ENCODE results near the gene SGIP1. TPM values are rescaled to one million over a fixed set of nuclear protein-coding genes. Genes with fewer than 3 reads are reported as not detected.

The SGIP1 gene
- total RNA-seq, 6 experiments from 2014 or later = 0.09 to 1.3 (median 1.1) TPM; not detected in 1

DNA sequence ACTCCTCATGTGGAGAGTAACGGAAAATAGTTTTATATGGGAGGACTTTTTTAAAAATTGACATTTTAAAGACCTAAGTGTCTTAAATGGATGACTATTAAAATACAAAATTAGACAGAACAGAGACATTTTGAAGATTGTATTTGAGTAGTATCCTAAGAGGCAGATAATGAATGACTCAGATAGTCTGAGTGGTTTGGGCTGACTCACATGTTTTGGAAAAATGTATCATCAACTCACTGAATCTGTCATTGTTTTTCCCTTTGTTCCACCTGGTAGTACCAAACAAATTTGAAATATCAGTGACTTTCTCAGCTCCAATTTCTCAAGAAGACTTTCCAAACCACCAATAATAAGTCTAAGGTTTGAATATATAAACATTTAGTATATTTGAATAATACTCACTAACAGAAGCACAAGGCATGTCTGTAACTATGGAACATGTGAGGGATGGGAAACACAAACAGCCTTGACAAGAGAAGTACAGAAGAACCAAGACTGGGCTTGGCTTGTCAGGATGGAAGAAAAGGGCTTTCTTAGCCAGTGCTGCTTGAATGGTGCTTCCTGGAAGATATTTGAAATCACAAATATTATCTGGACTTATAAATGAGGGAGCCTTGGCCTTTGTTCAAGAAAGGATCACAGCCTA is 90.6 kb downstream of the SGIP1 start:
- TF ChIP-seq POLR2A (IDR thresholded peaks at IDR 0.05) = no peak
- intact Hi-C loops (cut with DNase I) = no loop called here
- no peak for DNase-seq
- H3K27ac ChIP-seq = no peak overlapping the region
- no peak for ATAC-seq
- no peaks in the 10 kb centered on the region for H3K9me3 ChIP-seq
- H3K4me3 ChIP-seq = no peak overlapping the region
- H3K36me3 ChIP-seq = no peaks in the 10 kb centered on the region
- 71% methylated on average over 1 of the region's 1 CpG for WGBS (ENCODE audit: insufficient coverage, low coverage, low lambda C conversion rate, missing lambda C conversion rate)
- no peaks in the 10 kb centered on the region for H3K4me1 ChIP-seq
- H3K27me3 ChIP-seq = no peaks in the 10 kb centered on the region

DNA sequence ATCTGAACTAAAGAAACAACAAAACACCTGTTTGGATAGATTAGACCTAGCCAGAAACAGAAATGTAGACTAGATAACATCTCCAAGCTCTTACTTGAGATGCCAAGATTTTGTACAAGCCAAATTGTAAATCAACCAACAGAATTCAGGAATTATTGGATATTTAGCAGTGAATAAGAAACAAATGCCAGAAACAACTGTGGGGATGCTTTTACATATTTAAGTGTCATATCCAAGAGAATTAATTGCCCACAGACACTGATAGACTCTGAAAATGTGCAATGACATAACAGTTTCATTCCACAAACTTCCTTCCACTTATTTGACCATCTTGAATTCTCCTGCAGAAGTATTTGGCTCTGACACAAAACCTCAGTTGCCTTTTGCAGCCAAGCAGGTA is 92.3 kb downstream of the SGIP1 start:
- no peak for DNase-seq
- Histone ChIP-seq H3K9me3 (no peaks in the 10 kb centered on the region), H3K36me3 (no peaks in the 10 kb centered on the region), H3K4me1 (no peaks in the 10 kb centered on the region), H3K4me3 (no peak overlapping the region), H3K27ac (no peak overlapping the region), H3K27me3 (no peaks in the 10 kb centered on the region)
- TF ChIP-seq CTCF (IDR thresholded peaks at IDR 0.05) (no peak), POLR2A (IDR thresholded peaks at IDR 0.05) (no peak)
- no peak for ATAC-seq
- intact Hi-C loops (cut with DNase I) = no loop called here

DNA sequence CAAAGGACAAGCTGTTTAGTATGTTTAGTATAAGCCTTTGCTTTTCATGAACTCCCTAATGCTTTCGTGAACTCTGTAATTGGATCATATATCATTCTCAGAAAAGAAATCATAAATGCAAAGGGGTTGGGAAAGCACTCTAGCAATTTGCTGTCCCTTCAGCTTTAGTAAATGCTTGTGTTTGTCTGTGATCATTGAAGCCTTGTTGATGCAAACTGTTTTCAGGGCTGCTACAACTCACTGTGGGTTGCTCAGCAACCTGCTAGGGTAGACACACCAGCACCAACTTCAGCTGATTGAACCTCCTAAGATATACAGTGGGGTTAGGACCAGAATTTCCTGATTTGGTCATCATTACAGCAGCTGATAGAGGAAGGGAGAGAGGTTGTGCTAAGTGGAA is 95.0 kb downstream of the SGIP1 start:
- Histone ChIP-seq H3K4me3 (no peak overlapping the region), H3K27ac (no peak overlapping the region), H3K9me3 (no peaks in the 10 kb centered on the region), H3K4me1 (no peaks in the 10 kb centered on the region), H3K27me3 (no peaks in the 10 kb centered on the region), H3K36me3 (no peaks in the 10 kb centered on the region)
- WGBS (ENCODE audit: insufficient coverage, low coverage, low lambda C conversion rate, missing lambda C conversion rate) = 60% methylated on average over 1 of the region's 1 CpG
- TF ChIP-seq POLR2A (IDR thresholded peaks at IDR 0.05) = no peak
- ATAC-seq (no peak), DNase-seq (no peak)
- intact Hi-C loops (cut with DNase I) = no loop called here

DNA sequence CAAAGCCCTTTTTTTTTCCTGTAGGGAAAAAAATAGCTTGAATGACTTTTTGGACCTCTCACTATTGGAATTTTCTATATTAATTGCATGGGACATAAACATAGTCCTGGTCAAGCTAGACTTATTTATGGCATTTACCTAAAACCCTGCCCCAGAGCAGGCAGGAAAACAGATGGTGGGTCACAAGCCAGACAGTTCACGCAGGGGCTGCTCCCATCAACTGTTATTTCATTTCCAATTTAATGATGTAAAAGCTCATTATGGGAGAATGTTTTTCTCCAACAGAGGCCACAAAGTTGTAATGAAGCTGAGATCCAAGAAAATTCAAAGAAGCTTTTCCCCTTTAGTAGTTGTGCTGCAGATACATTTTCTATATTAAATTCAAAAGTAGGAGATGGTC is 99.2 kb downstream of the SGIP1 start:
- no peaks in the 10 kb centered on the region for H3K27me3 ChIP-seq
- H3K27ac ChIP-seq = no peak overlapping the region
- intact Hi-C loops (cut with DNase I) = no loop called here
- no peaks in the 10 kb centered on the region for H3K9me3 ChIP-seq
- no peak overlapping the region for H3K4me3 ChIP-seq
- H3K4me1 ChIP-seq = no peaks in the 10 kb centered on the region
- 74% methylated on average over 1 of the region's 1 CpG for WGBS (ENCODE audit: insufficient coverage, low coverage, low lambda C conversion rate, missing lambda C conversion rate)
- no peaks in the 10 kb centered on the region for H3K36me3 ChIP-seq
- ATAC-seq = no peak
- TF ChIP-seq CTCF (IDR thresholded peaks at IDR 0.05) (no peak), POLR2A (IDR thresholded peaks at IDR 0.05) (no peak)
- DNase-seq = no peak

GRCh38 chr1:66637146-66637545 is 103.2 kb downstream of the SGIP1 start:
- no peaks in the 10 kb centered on the region for H3K36me3 ChIP-seq
- no peak for DNase-seq
- no peak for TF ChIP-seq CTCF (IDR thresholded peaks at IDR 0.05)
- TF ChIP-seq POLR2A (IDR thresholded peaks at IDR 0.05) = no peak
- no peak overlapping the region for H3K4me3 ChIP-seq
- no peak overlapping the region for H3K27ac ChIP-seq
- H3K9me3 ChIP-seq = no peaks in the 10 kb centered on the region
- intact Hi-C loops (cut with DNase I) = no loop called here
- no peaks in the 10 kb centered on the region for H3K27me3 ChIP-seq
- no peak for ATAC-seq
- WGBS (ENCODE audit: insufficient coverage, low coverage, low lambda C conversion rate, missing lambda C conversion rate) = 54% methylated on average over 1 of the region's 1 CpG
- no peaks in the 10 kb centered on the region for H3K4me1 ChIP-seq
